ENCODE measurements around the gene CCDC57. TPM values are rescaled to one million over a fixed set of nuclear protein-coding genes. Genes with fewer than 3 reads are reported as not detected.
"Not testable (repeated sequence)": the region's sequence is repeated elsewhere in the genome, so short reads cannot be mapped to it uniquely, and the experiment has no call there.

The CCDC57 gene
- 10 to 100 TPM; 48.9 to 64.6 (median 60.5) TPM for total RNA-seq

GRCh38 chr17:82212331-82213250 lies at the start of gene CCDC57:
Gene CCDC57 (minus strand): TSS chr17:82212842. CDS start chr17:82201944, 10,898 bp downstream.
- H3K4me1 Mint-ChIP-seq (ENCODE audit: low read depth) = peaks cover 47% of the 10 kb centered on the region
- no peaks in the 10 kb centered on the region for H3K27me3 Mint-ChIP-seq (ENCODE audit: low read depth)
- ATAC-seq (peak; percentile 82 to 87), DNase-seq (peak; percentile 51)
- no peaks in the 10 kb centered on the region for H3K9me3 Mint-ChIP-seq
- peaks cover 2% of the 10 kb centered on the region for H3K36me3 Mint-ChIP-seq (ENCODE audit: insufficient read depth)
- H3K4me3 Mint-ChIP-seq = peak within 1 kb of the TSS; percentile 79

GRCh38 chr17:82262344-82262743 lies 49.7 kb upstream of the CCDC57 start:
- H3K4me1 Mint-ChIP-seq (ENCODE audit: low read depth) = peaks cover 30% of the 10 kb centered on the region
- H3K9me3 Mint-ChIP-seq = no peaks in the 10 kb centered on the region
- H3K36me3 Mint-ChIP-seq (ENCODE audit: insufficient read depth) = peaks cover 49% of the 10 kb centered on the region
- ATAC-seq (no peak), DNase-seq (no peak)
- no peaks in the 10 kb centered on the region for H3K27me3 Mint-ChIP-seq (ENCODE audit: low read depth)
- H3K4me3 Mint-ChIP-seq = no peak overlapping the region

GRCh38 chr17:82259972-82260961 lies 47.6 kb upstream of the CCDC57 start:
- not testable (repeated sequence) for H3K4me3 Mint-ChIP-seq; ATAC-seq; DNase-seq; H3K27me3 Mint-ChIP-seq (ENCODE audit: low read depth); H3K9me3 Mint-ChIP-seq
- Mint-ChIP-seq H3K4me1 (ENCODE audit: low read depth) (peaks cover 18% of the 10 kb centered on the region), H3K36me3 (ENCODE audit: insufficient read depth) (peaks cover 53% of the 10 kb centered on the region)

DNA sequence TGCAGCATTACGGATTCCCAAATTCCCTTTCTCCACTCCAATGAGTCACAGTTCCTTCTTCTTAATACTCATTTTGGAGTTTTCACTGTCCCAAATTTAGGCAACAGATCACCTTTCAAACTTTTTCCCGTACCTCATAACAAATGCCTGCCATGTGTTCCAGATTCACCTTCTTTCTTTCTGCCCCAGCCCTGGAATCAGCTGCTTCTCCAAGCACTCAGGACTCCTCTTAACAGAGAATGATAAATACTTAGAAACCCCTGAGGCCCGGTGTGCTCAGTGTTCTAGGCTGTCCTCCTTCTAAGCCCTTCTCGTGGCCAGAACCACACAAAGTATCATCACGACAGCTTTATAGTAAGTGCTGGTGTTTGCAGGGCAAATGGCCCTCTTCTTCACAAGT lies 45.9 kb upstream of the CCDC57 start:
- H3K36me3 Mint-ChIP-seq (ENCODE audit: insufficient read depth) = peaks cover 47% of the 10 kb centered on the region
- DNase-seq (no peak), ATAC-seq (no peak)
- no peaks in the 10 kb centered on the region for H3K9me3 Mint-ChIP-seq
- no peaks in the 10 kb centered on the region for H3K27me3 Mint-ChIP-seq (ENCODE audit: low read depth)
- peaks cover 14% of the 10 kb centered on the region for H3K4me1 Mint-ChIP-seq (ENCODE audit: low read depth)
- H3K4me3 Mint-ChIP-seq = no peak overlapping the region

DNA sequence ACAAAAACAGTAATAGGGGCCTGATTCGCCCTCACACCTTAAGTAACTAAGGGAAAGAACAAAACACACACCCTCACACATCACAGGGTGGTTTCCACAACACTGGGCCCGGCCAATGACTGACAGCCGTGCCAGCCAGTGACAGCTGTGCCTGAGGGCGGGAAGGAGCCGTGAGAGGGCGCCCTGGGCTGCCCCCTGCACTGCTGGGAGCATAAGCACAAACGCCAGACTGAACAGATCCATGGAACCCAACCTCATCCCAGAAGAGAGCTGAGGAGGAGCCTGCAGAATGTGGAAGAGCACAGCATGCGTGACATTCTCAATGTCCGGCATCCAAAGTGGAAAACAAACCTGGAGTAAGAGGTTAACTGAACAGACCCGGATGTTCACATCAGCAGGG lies 44.8 kb upstream of the CCDC57 start:
- Mint-ChIP-seq H3K27me3 (ENCODE audit: low read depth) (no peaks in the 10 kb centered on the region), H3K4me1 (ENCODE audit: low read depth) (peaks cover 14% of the 10 kb centered on the region), H3K4me3 (no peak overlapping the region), H3K9me3 (no peaks in the 10 kb centered on the region), H3K36me3 (ENCODE audit: insufficient read depth) (peaks cover 55% of the 10 kb centered on the region)
- DNase-seq = peak; percentile 63
- peak; percentile 99 to 100 for ATAC-seq

DNA sequence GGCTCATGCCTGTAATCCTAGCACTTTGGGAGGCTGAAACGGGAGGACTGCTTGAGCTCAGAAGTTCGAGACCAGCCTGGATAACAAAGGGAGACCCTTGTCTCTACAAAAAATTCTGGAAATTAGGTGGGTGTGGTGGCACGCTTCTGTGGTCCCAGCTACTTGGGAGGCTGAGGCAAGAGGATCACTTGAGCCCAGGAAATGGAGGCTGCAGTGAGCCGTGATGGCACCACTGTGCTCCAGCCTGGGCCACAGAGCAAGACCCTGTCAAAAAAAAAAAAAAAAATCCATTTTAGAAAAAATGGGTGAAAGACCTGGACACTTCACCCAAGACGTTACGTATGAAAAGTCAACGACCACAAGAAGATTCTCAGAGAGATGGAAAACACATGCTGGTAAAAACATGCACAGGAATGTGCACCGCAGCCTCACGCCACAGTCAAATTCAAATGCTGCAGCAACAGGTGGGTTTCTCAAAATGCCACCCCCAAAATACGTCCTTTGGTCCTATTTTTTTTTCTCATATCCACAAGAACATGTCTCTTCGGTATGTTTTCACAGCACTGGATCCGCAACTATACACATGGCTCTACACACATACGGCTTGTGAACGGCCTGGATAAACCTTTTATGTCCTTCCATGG lies 43.7 kb upstream of the CCDC57 start:
- H3K4me1 Mint-ChIP-seq (ENCODE audit: low read depth) = peaks cover 14% of the 10 kb centered on the region
- no peak overlapping the region for H3K4me3 Mint-ChIP-seq
- H3K36me3 Mint-ChIP-seq (ENCODE audit: insufficient read depth) = peaks cover 53% of the 10 kb centered on the region
- no peaks in the 10 kb centered on the region for H3K9me3 Mint-ChIP-seq
- DNase-seq = no peak
- no peak for ATAC-seq
- H3K27me3 Mint-ChIP-seq (ENCODE audit: low read depth) = no peaks in the 10 kb centered on the region

DNA sequence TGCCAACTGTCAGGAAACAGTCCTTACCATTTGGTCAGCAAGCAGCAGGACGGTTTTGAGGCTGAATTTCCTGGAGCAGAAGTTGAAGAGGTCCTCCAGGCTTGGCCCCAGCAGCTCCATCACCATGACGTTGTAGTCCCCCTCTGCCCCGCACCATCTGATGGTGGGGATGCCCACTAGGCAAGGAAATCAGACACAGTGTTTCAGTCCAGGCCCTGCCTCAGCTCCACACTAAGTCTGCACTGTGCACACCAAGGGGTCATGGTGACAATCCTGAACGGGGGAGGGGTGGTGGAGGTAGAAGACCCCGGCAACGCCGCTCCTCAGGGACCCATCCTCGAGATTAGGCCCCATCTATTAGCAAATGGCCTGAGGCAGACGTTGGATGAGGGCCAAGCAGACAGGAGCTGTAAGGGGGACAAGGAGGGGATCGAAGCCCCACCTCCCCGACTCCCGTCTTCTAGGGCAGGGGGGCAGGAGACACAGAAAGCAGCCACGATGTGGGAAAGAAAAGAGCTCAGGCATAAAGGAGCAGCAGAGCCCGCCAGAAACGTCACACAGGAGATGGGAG lies 42.8 kb upstream of the CCDC57 start:
- ATAC-seq = no peak
- peaks cover 12% of the 10 kb centered on the region for H3K4me1 Mint-ChIP-seq (ENCODE audit: low read depth)
- H3K36me3 Mint-ChIP-seq (ENCODE audit: insufficient read depth) = peaks cover 49% of the 10 kb centered on the region
- no peak for DNase-seq
- H3K4me3 Mint-ChIP-seq = no peak overlapping the region
- H3K9me3 Mint-ChIP-seq = no peaks in the 10 kb centered on the region
- H3K27me3 Mint-ChIP-seq (ENCODE audit: low read depth) = no peaks in the 10 kb centered on the region

GRCh38 chr17:82254746-82255145 lies 42.1 kb upstream of the CCDC57 start:
- not testable (repeated sequence) for H3K4me3 Mint-ChIP-seq, H3K9me3 Mint-ChIP-seq
- H3K36me3 Mint-ChIP-seq (ENCODE audit: insufficient read depth) = peaks cover 45% of the 10 kb centered on the region

DNA sequence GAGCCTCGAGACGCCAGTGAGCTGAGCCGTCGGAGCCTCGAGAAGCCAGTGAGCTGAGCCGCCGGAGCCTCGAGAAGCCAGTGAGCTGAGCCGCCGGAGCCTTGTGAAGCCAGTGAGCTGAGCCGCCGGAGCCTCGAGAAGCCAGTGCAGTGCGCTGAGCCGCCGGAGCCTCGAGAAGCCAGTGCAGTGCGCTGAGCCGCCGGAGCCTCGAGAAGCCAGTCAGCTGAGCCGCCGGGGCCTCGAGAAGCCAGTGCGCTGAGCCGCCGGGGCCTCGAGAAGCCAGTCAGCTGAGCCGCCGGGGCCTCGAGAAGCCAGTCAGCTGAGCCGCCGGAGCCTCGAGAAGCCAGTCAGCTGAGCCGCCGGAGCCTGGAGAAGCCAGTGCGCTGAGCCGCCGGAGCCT lies 41.5 kb upstream of the CCDC57 start:
- not testable (repeated sequence) for H3K27me3 Mint-ChIP-seq (ENCODE audit: low read depth); H3K9me3 Mint-ChIP-seq; DNase-seq; H3K4me3 Mint-ChIP-seq; ATAC-seq
- Mint-ChIP-seq H3K36me3 (ENCODE audit: insufficient read depth) (peaks cover 45% of the 10 kb centered on the region), H3K4me1 (ENCODE audit: low read depth) (peaks cover 12% of the 10 kb centered on the region)

More at GRCh38 chr17:82254746-82255145, 42.1 kb upstream of the CCDC57 start:
- not testable (repeated sequence) for H3K27me3 Mint-ChIP-seq (ENCODE audit: low read depth); ATAC-seq; DNase-seq
- H3K4me1 Mint-ChIP-seq (ENCODE audit: low read depth) = peaks cover 12% of the 10 kb centered on the region

DNA sequence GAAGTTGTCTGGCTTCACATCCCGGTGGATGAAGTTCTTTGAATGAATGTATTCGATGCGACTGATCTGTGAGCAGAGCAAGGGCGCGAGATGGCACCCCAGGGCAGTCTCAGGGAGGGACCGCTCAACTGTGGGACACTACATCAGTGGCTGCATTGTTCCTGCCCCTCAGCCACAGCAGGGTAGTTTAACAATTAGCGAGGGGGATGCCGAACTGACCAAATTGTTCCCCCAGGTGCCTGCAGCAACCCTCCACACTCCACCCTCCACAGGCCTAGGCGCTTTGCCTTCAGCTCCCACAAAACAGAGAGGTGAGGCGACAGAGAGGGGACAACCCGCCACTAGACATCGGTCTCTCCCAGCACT lies 40.5 kb upstream of the CCDC57 start:
- H3K36me3 Mint-ChIP-seq (ENCODE audit: insufficient read depth) = peaks cover 45% of the 10 kb centered on the region

DNA sequence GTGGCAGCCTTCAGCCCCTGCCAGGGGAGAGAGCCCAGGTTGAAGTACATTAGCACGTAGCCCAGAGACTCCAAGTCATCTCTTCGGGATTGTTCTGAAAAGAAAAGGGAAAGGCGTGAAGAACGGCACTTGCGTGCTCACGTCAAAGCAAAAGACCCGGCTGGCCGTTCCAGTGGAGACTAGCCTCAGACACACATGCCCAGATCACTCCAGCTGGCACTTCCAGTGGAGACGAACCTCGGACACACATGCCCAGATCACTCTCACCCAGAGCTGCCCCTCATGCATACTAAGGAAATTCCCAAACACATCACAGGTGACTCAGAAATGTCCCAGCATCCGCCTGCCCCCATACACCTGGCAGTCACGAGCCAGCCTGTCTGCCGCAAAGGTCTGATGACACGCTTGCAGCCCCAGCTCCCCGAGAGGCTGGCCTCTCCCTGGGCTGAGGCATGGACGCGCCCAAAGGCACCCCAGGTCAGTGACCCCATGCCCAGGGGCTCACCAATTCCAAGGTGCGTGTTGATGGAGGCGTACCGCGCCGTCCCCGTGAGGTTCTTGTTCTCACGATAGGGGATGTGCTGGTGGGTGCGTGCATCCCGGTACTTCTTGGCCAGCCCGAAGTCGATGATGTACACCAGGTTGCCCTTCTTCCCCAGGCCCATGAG lies 40.0 kb upstream of the CCDC57 start:
- Mint-ChIP-seq H3K27me3 (ENCODE audit: low read depth) (no peaks in the 10 kb centered on the region), H3K4me3 (no peak overlapping the region), H3K36me3 (ENCODE audit: insufficient read depth) (peaks cover 48% of the 10 kb centered on the region), H3K4me1 (ENCODE audit: low read depth) (peaks cover 10% of the 10 kb centered on the region), H3K9me3 (no peaks in the 10 kb centered on the region)
- no peak for ATAC-seq
- DNase-seq = no peak

More for the DNA sequence above, 40.5 kb upstream of the CCDC57 start:
- ATAC-seq (no peak), DNase-seq (no peak)
- H3K27me3 Mint-ChIP-seq (ENCODE audit: low read depth) = no peaks in the 10 kb centered on the region
- no peaks in the 10 kb centered on the region for H3K9me3 Mint-ChIP-seq
- no peak overlapping the region for H3K4me3 Mint-ChIP-seq
- H3K4me1 Mint-ChIP-seq (ENCODE audit: low read depth) = peaks cover 10% of the 10 kb centered on the region

DNA sequence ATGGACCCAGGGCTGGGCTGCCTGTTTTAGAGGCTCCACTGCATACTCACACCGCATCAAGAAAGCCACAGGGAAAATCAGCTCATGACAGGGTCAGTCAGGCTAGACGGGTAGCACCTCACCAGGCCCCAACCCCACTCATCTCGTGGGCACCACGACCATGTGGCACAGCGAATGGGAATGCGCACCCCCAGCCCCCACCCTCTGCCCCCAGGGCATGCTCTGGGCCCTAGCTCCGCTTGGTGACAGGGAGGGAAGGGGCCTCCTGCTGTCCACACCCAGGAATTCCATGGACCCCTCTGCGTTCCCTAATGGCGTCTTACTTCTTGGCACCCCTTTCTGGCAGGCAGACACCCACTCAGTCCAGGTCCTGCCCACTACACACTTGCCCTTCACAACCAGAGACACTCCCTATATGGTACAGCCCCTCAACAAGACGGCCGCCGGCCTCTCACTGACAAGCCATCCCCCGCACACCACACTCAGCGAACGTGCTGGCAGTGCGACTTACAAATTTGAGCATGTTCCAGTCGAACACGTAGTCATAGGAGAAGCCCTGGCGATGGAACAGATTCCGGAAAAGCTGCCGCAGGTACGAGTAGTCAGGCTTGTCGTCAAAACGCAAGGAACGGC lies 38.3 kb upstream of the CCDC57 start:
- H3K4me3 Mint-ChIP-seq = no peak overlapping the region
- H3K4me1 Mint-ChIP-seq (ENCODE audit: low read depth) = peaks cover 11% of the 10 kb centered on the region
- ATAC-seq (no peak), DNase-seq (no peak)
- H3K27me3 Mint-ChIP-seq (ENCODE audit: low read depth) = no peaks in the 10 kb centered on the region
- peaks cover 45% of the 10 kb centered on the region for H3K36me3 Mint-ChIP-seq (ENCODE audit: insufficient read depth)
- no peaks in the 10 kb centered on the region for H3K9me3 Mint-ChIP-seq
